HCT116 (cell line): ENCODE results near the gene FBXO42.

ENCODE experiments used
- CBX3 ChIP-seq: IDR thresholded peaks from 2 replicates; pipeline ENCODE4 v1.6.1; 2012; ENCODE audit warnings: low read depth
- CEBPB ChIP-seq: IDR thresholded peaks from 2 replicates; pipeline ENCODE4 v1.6.1; 2012; ENCODE audit warnings: low read depth
- EGR1 ChIP-seq: IDR thresholded peaks from 2 replicates; pipeline ENCODE4 v1.6.1; 2012; ENCODE audit warnings: low read depth
- EZH2phosphoT487 ChIP-seq: fragments of 200-600 bp; IDR thresholded peaks from 2 replicates; pipeline ENCODE4 v1.6.1; 2018; ENCODE audit warnings: antibody characterized with exemption, borderline replicate concordance
- JUND ChIP-seq: IDR thresholded peaks from 2 replicates; pipeline ENCODE4 v1.6.1; 2012
- POLR2A ChIP-seq: IDR thresholded peaks from 2 replicates; pipeline ENCODE4 v1.7.0; 2011; ENCODE audit warnings: borderline replicate concordance; ENCODE audit not compliant: insufficient read depth, insufficient read length; ENCODE audit errors: extremely low read depth
- POLR2AphosphoS5 ChIP-seq: IDR thresholded peaks from 2 replicates; pipeline ENCODE4 v1.6.1; 2011; ENCODE audit warnings: mild to moderate bottlenecking, low read depth, low read length, moderate library complexity
- TCF7L2 ChIP-seq: IDR thresholded peaks from 2 replicates; pipeline ENCODE4 v1.7.0; 2011; ENCODE audit warnings: borderline replicate concordance, inconsistent platforms; ENCODE audit not compliant: insufficient read depth, insufficient read length; ENCODE audit errors: extremely low read depth
- TF ChIP-seq, protein P1 (sequence below), 3 experiments: fragments of 200-600 bp in 1 of 3; sonication (generic) in 1 of 3; IDR thresholded peaks in 2 of 3; conservative IDR thresholded peaks in 1 of 3; 2 replicates each; pipeline ENCODE4 v1.5.1; 2012 to 2017; ENCODE audit warnings: low read depth in 2 of 3, low read length in 2 of 3, antibody characterized with exemption in 1 of 3, borderline replicate concordance in 1 of 3, control low read depth in 1 of 3, mild to moderate bottlenecking in 1 of 3, mixed read lengths in 1 of 3, mixed run types in 1 of 3, moderate library complexity in 1 of 3; ENCODE audit not compliant: insufficient read depth in 1 of 3

DNA sequence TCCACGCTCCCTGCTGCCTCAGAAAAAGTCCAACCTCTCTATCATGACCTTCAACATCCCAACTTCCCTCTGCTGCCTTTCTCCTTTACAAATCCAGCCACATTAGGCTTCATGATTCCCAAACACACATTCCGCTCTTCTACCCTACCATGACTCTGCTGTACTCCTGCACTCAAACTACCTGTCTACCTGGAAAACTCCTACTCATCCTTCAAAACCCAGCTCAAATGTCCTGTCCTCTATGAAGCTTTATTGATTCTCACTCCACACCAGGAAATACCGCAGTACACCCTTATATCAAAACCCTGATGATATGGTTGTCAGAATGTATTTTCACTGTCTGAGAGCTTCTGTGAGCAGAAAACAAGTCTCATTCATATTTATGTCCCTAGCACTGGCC lies 148.7 kb downstream of the FBXO42 start:
- TF ChIP-seq, protein P1, sequence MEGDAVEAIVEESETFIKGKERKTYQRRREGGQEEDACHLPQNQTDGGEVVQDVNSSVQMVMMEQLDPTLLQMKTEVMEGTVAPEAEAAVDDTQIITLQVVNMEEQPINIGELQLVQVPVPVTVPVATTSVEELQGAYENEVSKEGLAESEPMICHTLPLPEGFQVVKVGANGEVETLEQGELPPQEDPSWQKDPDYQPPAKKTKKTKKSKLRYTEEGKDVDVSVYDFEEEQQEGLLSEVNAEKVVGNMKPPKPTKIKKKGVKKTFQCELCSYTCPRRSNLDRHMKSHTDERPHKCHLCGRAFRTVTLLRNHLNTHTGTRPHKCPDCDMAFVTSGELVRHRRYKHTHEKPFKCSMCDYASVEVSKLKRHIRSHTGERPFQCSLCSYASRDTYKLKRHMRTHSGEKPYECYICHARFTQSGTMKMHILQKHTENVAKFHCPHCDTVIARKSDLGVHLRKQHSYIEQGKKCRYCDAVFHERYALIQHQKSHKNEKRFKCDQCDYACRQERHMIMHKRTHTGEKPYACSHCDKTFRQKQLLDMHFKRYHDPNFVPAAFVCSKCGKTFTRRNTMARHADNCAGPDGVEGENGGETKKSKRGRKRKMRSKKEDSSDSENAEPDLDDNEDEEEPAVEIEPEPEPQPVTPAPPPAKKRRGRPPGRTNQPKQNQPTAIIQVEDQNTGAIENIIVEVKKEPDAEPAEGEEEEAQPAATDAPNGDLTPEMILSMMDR (IDR thresholded peaks at IDR 0.05 in 2 of 3, conservative IDR thresholded peaks at IDR 0.05 in 1 of 3; ENCODE audit: borderline replicate concordance in 1 of 3, insufficient read depth in 1 of 3, low read depth in 2 of 3, low read length in 2 of 3) = no peak
- TF ChIP-seq EZH2phosphoT487 (no peak), POLR2A (no peak), EGR1 (no peak), JUND (no peak), CBX3 (no peak), POLR2AphosphoS5 (no peak), CEBPB (no peak), TCF7L2 (no peak)
